ENCODE results near the gene HNF1B. TPM values are rescaled to one million over a fixed set of nuclear protein-coding genes. Genes with fewer than 3 reads are reported as not detected.

HNF1B gene
- polyA plus RNA-seq, 1 of the 3 experiments (the other 2 are of a cell fraction) = not detected

DNA sequence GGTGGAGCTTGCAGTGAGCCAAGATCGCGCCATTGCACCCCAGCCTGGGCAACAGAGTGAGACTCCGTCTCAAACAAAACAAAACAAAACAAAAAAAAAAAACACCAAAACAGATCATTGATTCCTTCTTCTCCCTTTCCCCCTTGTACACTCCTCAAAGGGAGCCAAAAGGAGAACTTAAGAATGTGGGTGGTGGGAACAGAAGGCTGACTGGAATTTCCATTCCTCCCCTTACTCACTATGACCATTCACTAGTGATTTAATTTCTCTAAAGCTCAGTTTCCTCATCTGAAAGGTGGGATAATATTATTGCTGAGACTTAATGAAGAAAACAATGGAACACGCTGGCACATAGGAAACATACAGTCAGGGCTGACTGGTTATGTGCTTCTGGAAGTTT, 17.1 kb upstream of the HNF1B start:
- no peaks in the 10 kb centered on the region for H3K36me3 ChIP-seq (replicated peaks in 1 of 2; ENCODE audit: control insufficient read depth in 1 of 2, insufficient read depth in 2 of 2, low read length in 1 of 2)
- H3K9ac ChIP-seq = no peak overlapping the region
- no peak overlapping the region for H3K4me2 ChIP-seq
- H3K9me2 ChIP-seq = no peaks in the 10 kb centered on the region
- no peak overlapping the region for H3K4me3 ChIP-seq (ENCODE audit: low read depth in 2 of 2, low read length in 1 of 2)
- no peak overlapping the region for H2AFZ ChIP-seq (ENCODE audit: low read depth)
- CTCF ChIA-PET = no interaction called here
- H3K4me1 ChIP-seq (ENCODE audit: control insufficient read depth in 1 of 2, insufficient read depth in 2 of 2, low read depth in 1 of 2, low read length in 1 of 2) = no peaks in the 10 kb centered on the region
- no peak for DNase-seq
- H3K27ac ChIP-seq (ENCODE audit: low read depth in 2 of 2, low read length in 1 of 2) = no peak overlapping the region
- POLR2A ChIA-PET = no interaction called here
- H3K9me3 ChIP-seq = no peaks in the 10 kb centered on the region
- H3F3A ChIP-seq (replicated peaks; ENCODE audit: insufficient read depth) = no peaks in the 10 kb centered on the region
- TF ChIP-seq, protein P1, sequence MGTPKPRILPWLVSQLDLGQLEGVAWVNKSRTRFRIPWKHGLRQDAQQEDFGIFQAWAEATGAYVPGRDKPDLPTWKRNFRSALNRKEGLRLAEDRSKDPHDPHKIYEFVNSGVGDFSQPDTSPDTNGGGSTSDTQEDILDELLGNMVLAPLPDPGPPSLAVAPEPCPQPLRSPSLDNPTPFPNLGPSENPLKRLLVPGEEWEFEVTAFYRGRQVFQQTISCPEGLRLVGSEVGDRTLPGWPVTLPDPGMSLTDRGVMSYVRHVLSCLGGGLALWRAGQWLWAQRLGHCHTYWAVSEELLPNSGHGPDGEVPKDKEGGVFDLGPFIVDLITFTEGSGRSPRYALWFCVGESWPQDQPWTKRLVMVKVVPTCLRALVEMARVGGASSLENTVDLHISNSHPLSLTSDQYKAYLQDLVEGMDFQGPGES (IDR thresholded peaks at IDR 0.05; ENCODE audit: low read depth, low read length) = no peak
- no peak for TF ChIP-seq RCOR1 (IDR thresholded peaks at IDR 0.05; ENCODE audit: low read length)
- TF ChIP-seq, protein P2, sequence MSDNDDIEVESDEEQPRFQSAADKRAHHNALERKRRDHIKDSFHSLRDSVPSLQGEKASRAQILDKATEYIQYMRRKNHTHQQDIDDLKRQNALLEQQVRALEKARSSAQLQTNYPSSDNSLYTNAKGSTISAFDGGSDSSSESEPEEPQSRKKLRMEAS (IDR thresholded peaks at IDR 0.05; ENCODE audit: low read depth) = no peak
- TF ChIP-seq GABPA (IDR thresholded peaks at IDR 0.05; ENCODE audit: low read depth) = no peak
- TF ChIP-seq ELF1 (IDR thresholded peaks at IDR 0.05) = no peak
- TF ChIP-seq, protein P3, sequence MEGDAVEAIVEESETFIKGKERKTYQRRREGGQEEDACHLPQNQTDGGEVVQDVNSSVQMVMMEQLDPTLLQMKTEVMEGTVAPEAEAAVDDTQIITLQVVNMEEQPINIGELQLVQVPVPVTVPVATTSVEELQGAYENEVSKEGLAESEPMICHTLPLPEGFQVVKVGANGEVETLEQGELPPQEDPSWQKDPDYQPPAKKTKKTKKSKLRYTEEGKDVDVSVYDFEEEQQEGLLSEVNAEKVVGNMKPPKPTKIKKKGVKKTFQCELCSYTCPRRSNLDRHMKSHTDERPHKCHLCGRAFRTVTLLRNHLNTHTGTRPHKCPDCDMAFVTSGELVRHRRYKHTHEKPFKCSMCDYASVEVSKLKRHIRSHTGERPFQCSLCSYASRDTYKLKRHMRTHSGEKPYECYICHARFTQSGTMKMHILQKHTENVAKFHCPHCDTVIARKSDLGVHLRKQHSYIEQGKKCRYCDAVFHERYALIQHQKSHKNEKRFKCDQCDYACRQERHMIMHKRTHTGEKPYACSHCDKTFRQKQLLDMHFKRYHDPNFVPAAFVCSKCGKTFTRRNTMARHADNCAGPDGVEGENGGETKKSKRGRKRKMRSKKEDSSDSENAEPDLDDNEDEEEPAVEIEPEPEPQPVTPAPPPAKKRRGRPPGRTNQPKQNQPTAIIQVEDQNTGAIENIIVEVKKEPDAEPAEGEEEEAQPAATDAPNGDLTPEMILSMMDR (IDR thresholded peaks at IDR 0.05) = no peak
- TF ChIP-seq FOXJ3 (CRISPR knock-in tag; IDR thresholded peaks at IDR 0.05) = no peak
- no peak for TF ChIP-seq RAD21 (IDR thresholded peaks at IDR 0.05; ENCODE audit: low read length)
- TF ChIP-seq SMC3 (IDR thresholded peaks at IDR 0.05; ENCODE audit: low read depth, low read length) = no peak
- 0 out of 2 replicates have a peak, but pooled peaks cover 7% of the 10 kb centered on the region for H3K27me3 ChIP-seq (ENCODE audit: insufficient read depth)
- 83% methylated on average over 4 of the region's 4 CpGs for WGBS (ENCODE audit: low lambda C conversion rate)
- no peaks in the 10 kb centered on the region for H3K79me2 ChIP-seq (ENCODE audit: insufficient read depth)
- H4K20me1 ChIP-seq (ENCODE audit: insufficient read depth) = no peaks in the 10 kb centered on the region

DNA sequence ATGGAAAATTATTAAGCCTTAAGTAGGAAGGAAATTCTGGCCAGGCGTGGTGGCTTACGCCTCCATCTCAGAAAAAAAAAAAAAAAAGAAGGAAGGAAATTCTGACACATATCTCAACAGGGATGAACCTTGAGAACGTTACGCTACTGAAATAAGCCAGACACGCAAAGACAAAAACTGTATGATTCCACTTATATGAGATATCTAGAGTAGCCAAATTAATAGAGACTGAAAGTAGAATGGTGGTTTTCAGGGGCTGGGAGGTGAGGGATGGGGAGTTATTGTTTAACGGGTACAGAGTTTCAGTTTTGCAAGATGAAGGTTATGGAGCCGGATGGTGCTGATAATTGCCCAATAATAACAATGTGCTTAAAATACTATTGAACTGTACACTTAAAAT, 16.2 kb upstream of the HNF1B start:
- Histone ChIP-seq H4K20me1 (ENCODE audit: insufficient read depth) (no peaks in the 10 kb centered on the region), H3F3A (replicated peaks; ENCODE audit: insufficient read depth) (no peaks in the 10 kb centered on the region), H3K27me3 (ENCODE audit: insufficient read depth) (0 out of 2 replicates have a peak, but pooled peaks cover 6% of the 10 kb centered on the region), H3K79me2 (ENCODE audit: insufficient read depth) (no peaks in the 10 kb centered on the region), H3K9me3 (no peaks in the 10 kb centered on the region), H2AFZ (ENCODE audit: low read depth) (no peak overlapping the region), H3K27ac (ENCODE audit: low read depth in 2 of 2, low read length in 1 of 2) (no peak overlapping the region), H3K9me2 (no peaks in the 10 kb centered on the region), H3K36me3 (replicated peaks in 1 of 2; ENCODE audit: control insufficient read depth in 1 of 2, insufficient read depth in 2 of 2, low read length in 1 of 2) (no peaks in the 10 kb centered on the region), H3K4me2 (no peak overlapping the region), H3K4me1 (ENCODE audit: control insufficient read depth in 1 of 2, insufficient read depth in 2 of 2, low read depth in 1 of 2, low read length in 1 of 2) (no peaks in the 10 kb centered on the region), H3K9ac (no peak overlapping the region), H3K4me3 (ENCODE audit: low read depth in 2 of 2, low read length in 1 of 2) (no peak overlapping the region)
- ChIA-PET POLR2A (no interaction called here), CTCF (no interaction called here)
- DNase-seq = no peak
- 75% methylated on average over 7 of the region's 7 CpGs for WGBS (ENCODE audit: low lambda C conversion rate)
- TF ChIP-seq RXRA (IDR thresholded peaks at IDR 0.05; ENCODE audit: borderline replicate concordance, low read depth) (no peak), RFX5 (IDR thresholded peaks at IDR 0.05; ENCODE audit: low read length) (no peak), EZH2phosphoT487 (IDR thresholded peaks at IDR 0.05; ENCODE audit: borderline replicate concordance, low read depth) (no peak), RAD21 (IDR thresholded peaks at IDR 0.05; ENCODE audit: low read length) (no peak), FOXJ3 (CRISPR knock-in tag; IDR thresholded peaks at IDR 0.05) (no peak), FOSL2 (IDR thresholded peaks at IDR 0.05; ENCODE audit: borderline replicate concordance, low read depth) (no peak), SIN3A (IDR thresholded peaks at IDR 0.05; ENCODE audit: borderline replicate concordance, low read depth, low read length) (no peak), ELF1 (IDR thresholded peaks at IDR 0.05) (no peak), RCOR1 (IDR thresholded peaks at IDR 0.05; ENCODE audit: low read length) (no peak), TCF12 (IDR thresholded peaks at IDR 0.05) (no peak), FOXM1 (IDR thresholded peaks at IDR 0.05; ENCODE audit: low read depth) (no peak)
- TF ChIP-seq, protein P4, sequence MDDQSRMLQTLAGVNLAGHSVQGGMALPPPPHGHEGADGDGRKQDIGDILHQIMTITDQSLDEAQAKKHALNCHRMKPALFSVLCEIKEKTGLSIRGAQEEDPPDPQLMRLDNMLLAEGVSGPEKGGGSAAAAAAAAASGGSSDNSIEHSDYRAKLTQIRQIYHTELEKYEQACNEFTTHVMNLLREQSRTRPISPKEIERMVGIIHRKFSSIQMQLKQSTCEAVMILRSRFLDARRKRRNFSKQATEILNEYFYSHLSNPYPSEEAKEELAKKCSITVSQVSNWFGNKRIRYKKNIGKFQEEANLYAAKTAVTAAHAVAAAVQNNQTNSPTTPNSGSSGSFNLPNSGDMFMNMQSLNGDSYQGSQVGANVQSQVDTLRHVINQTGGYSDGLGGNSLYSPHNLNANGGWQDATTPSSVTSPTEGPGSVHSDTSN (IDR thresholded peaks at IDR 0.05) = no peak
- TF ChIP-seq, protein P5, sequence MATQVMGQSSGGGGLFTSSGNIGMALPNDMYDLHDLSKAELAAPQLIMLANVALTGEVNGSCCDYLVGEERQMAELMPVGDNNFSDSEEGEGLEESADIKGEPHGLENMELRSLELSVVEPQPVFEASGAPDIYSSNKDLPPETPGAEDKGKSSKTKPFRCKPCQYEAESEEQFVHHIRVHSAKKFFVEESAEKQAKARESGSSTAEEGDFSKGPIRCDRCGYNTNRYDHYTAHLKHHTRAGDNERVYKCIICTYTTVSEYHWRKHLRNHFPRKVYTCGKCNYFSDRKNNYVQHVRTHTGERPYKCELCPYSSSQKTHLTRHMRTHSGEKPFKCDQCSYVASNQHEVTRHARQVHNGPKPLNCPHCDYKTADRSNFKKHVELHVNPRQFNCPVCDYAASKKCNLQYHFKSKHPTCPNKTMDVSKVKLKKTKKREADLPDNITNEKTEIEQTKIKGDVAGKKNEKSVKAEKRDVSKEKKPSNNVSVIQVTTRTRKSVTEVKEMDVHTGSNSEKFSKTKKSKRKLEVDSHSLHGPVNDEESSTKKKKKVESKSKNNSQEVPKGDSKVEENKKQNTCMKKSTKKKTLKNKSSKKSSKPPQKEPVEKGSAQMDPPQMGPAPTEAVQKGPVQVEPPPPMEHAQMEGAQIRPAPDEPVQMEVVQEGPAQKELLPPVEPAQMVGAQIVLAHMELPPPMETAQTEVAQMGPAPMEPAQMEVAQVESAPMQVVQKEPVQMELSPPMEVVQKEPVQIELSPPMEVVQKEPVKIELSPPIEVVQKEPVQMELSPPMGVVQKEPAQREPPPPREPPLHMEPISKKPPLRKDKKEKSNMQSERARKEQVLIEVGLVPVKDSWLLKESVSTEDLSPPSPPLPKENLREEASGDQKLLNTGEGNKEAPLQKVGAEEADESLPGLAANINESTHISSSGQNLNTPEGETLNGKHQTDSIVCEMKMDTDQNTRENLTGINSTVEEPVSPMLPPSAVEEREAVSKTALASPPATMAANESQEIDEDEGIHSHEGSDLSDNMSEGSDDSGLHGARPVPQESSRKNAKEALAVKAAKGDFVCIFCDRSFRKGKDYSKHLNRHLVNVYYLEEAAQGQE (IDR thresholded peaks at IDR 0.05; ENCODE audit: low read depth, low read length) = no peak
- TF ChIP-seq, protein P1 (IDR thresholded peaks at IDR 0.05; ENCODE audit: low read depth, low read length) = no peak

All from SK-N-SH (cell line).